Stimulated activated naive CD4-positive, alpha-beta T cell treated with Interleukin-2 at 50 U/mL for 16 hours (primary cell): ENCODE data around the gene CPNE4.

Source experiments
- DNase-seq: peaks from one replicate; lab custom pipeline; 2025; lab: John Stamatoyannopoulos, UW

The CPNE4 gene

GRCh38 chr3:131880948-131881347, 153.9 kb downstream of the CPNE4 start:
- no peak for DNase-seq

DNA sequence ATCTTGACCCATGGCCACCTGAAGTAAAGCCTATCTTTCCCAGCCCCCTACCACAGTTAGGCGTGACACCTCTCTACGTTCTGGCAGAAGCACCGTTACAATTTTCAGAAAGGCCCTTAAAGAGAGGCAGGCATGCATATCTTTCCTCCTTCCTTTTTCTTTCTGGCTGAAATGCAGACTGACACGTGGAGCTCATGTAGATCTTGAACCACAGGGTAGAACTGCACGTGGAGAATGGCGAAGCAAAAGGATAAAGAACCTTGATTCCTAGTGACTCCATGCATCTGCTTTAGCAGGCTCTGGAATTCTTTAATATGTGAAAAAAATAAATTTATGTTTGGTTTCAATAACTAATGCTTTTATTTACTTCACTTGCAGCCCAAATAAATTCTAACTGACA, 166.6 kb downstream of the CPNE4 start:
- DNase-seq = no peak

DNA sequence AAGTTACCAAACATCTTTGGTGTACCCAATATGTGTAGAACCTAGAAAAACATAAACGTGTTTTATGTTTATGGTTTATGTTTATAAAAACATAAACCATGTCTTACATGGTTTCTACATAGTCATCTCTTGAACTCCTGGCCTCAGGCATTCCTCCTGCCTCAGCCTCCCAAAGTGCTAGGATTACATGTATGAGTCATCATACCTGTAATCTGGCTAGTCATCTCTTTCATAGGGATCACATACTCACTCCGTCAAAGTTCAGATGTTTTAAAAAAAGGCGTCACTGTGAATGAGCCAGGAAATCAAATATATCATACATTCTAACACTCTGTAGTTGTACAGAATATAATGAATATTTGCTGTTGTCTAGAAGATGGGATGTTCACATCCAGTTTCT, 178.6 kb downstream of the CPNE4 start:
- no peak for DNase-seq

- DNase-seq = no peak
These were observed 184.6 kb downstream of the CPNE4 start for GRCh38 chr3:131850223-131850622.

- no peak for DNase-seq
These were observed 185.2 kb downstream of the CPNE4 start for GRCh38 chr3:131849616-131850015.

GRCh38 chr3:131847966-131848510, 186.8 kb downstream of the CPNE4 start:
- no peak for DNase-seq

DNA sequence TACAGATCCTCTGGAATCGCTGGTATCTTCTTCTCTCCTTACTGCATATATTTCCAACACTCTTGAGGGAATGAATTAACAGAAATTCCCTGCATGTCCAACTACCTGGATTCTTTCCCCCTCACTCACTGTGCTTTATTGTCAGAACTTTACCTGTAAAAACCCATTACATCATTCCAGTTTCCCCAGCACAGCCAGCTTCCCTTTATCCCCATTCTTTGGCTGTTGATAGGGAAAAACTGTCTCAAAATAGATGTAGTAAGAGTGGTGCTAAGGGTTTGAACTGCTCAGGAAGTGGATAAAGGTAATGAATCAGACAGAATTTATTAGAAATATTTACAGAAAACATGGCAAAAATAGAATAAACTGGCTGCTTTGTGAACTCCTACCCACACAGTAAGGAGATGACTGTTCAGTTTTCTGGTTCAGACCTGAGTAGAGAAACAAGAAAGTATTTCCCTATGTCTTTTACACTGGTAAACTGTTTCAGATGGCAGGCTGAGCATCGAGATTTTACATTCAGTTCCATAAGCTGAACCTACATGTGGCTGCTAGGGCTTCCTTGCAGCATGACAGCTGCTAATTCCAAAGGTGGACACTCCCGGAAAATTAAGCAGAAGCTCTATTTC, 188.4 kb downstream of the CPNE4 start:
- DNase-seq = no peak

- no peak for DNase-seq
These were observed 191.6 kb downstream of the CPNE4 start for GRCh38 chr3:131843174-131843573.

DNA sequence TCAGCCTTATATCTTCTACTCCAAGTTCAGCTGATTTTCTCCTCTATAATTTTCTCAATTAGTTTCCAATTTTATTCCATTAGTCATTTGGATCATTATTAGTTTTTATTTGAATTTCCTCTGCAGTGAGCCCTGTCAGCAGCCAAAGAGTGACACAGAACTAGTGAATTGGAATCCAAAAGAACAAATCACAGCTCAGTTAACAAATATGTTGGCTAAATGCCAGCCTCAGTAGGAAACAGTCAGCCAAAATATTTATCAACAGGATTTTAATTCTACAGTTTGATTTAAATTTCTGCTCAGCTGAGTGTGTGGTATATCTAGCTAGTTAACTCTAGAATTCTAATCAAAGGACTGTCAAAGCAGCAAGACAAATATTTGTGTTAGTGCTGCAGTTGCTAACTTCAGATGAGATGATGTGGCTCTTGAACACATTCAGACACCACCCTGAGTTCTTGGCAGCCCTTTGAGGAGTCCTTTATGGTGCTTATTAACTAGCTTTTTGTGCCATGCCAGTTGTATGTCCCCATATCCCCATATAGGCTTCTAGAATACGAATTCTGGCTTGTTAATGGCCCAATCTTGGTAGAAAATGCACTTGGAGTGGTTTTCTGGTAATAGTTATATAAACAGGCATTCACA, 194.5 kb downstream of the CPNE4 start:
- no peak for DNase-seq

- DNase-seq = no peak
These were observed 198.9 kb downstream of the CPNE4 start for GRCh38 chr3:131835906-131836305.

- no peak for DNase-seq
These were observed 203.2 kb downstream of the CPNE4 start for GRCh38 chr3:131831608-131832007.

DNA sequence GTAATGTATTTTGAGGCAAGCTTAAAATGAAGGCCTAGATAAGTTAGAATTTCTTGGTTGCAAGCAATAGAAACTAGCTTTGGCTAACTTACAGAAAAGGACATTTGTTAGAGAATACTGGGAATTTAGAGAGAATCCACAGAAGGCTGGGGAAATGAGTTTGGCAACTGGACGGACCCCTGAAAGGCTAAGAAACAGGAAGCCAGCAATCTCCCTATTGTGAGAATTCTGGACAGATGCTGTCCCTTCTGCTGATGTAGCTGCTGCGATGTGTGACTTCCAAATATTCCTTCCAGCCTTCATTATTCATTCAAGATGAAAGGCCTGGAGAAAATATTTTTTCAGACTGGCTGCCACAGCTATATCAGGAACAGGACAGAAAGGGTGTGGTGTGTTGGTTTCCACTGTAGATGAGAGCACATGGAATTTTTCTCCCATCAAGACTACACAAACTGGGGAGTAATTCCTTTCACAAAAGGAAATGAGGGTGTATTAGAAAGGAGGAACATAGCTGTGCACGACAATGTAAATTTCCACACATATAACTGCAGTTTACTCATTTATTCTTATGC, 213.5 kb downstream of the CPNE4 start:
- DNase-seq = no peak

DNA sequence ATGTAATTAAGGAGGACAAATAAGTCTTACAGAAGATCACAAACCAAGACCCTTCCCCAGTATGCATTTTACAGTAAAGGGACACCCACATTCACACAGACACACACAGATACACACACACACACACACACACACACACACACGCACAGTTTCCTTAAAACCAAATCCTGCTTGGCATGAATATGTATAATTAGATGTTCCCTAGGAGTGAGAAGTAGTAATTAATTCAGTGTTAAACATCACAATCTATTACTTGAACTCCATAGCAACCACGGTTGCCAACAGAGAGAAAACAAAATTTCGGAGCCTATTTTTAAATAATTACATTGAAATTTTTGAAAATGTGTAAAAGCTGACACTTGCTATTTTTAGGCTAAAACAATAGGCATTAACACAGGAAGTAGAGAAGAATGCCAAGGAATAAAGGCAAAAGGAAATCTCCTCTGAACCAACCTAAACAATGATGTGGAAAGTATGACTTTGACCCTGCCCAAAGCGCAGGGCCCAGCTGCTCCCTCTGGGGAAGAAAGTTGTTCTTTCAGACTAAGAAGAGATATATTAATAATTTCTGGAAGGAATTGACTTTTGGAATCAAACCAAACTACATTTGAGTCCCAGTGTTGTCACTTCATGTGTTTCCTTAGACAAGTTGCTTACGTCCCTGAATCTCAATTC, 215.3 kb downstream of the CPNE4 start:
- DNase-seq = no peak

GRCh38 chr3:131812433-131812832, 222.4 kb downstream of the CPNE4 start:
- DNase-seq = no peak

- no peak for DNase-seq
These were observed 223.3 kb downstream of the CPNE4 start for GRCh38 chr3:131811481-131811880.

DNA sequence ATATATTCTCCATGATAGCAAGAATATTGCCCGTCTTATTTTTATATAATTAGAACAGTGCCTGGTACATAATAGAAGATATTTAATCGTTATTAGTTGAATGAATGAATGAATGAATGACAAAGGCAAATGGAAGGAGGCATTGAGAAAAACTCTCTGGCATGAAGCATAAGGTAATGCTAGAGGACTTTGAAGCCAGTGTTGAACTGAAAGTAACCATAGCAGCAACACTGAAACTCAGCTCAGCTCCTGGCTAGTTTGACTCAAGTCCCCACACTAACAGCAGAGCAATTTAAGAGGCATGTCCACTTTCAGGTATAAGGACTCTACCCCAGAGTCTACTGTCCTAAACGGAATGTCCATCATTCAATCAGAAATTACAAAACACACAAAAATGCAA, 227.0 kb downstream of the CPNE4 start:
- no peak for DNase-seq

DNA sequence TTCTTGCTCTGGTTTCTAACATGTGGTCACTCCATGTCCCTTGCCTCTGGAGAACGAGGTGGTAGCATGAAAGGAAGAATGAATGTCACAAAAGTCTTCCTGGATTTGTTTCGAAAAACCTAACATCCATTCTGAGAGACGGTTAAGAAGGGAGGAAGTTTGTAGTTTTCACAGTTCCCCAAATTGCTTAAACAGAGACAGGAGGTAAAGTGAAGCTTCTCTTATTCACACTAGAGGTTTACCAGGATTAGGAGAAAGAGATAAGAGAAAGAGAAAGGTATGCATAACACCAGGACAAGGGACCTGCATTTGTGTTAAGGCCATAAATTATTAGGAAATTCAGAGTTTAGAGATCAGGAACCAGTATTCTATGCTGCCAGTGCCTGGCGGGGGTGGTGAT, 228.1 kb downstream of the CPNE4 start:
- no peak for DNase-seq

DNA sequence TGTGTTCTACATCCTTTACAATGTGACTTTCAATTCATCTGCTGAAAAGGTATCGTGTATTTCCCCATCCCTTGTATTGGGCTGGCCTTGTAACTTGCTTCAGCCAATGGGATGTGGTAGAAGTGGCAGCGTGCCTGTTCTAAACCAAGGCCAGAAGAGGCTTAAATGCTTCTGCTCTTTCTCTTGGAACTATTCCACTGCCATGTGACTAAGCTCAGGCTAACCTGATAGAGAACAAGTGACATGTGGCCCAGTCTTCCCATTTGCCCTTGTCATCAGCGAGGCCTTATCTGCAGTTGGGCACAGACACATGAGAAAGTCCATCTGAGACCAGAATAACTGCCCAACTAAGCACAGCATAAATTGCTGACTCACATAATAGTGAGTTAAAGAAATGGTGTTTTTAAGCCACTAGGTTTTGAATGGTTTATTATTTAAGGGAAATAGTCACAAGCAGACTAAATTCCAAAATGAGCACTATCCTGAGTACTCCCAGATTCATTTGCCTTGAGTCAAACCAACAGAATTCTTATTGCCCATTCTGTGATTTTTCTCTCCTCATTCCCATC, 230.2 kb downstream of the CPNE4 start:
- DNase-seq = no peak

- no peak for DNase-seq
These were observed 231.7 kb downstream of the CPNE4 start for GRCh38 chr3:131803113-131803512.

DNA sequence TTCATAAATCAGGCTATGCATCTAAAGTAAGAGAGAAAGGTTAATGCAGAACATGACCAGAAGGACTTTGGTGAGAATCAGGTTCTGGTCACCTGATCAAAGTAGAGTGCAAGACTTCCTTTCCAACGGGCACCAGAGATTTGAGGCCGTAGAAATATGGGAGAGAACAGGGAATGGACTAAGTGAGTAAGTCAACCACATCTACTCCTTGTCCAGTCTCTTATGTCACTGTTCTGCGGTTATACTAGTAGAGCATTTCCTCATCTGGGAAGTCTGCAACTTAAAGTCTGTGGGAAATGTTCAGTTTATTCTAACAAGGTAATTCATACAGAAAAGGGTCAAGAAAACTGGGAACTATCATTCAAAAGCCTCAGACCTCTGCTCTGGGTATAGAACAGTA, 232.8 kb downstream of the CPNE4 start:
- no peak for DNase-seq

- DNase-seq = no peak
These were observed 233.2 kb downstream of the CPNE4 start for GRCh38 chr3:131801566-131801965.

- DNase-seq = no peak
These were observed 237.0 kb downstream of the CPNE4 start for GRCh38 chr3:131797776-131798175.
